HepG2 (cell line): ENCODE measurements around the gene MAML1. TPM values are rescaled to one million over a fixed set of nuclear protein-coding genes. Genes with fewer than 3 reads are reported as not detected.

Experiments used
- ARHGAP35 ChIP-seq: sonication (generic); formaldehyde crosslinking; IDR thresholded peaks from 2 replicates; pipeline ENCODE4 v1.9.0; 2022; ENCODE audit warnings: mild to moderate bottlenecking, inconsistent platforms, moderate library complexity, missing genetic modification reagents, borderline replicate concordance
- BORCS8-MEF2B ChIP-seq: sonication (generic); formaldehyde crosslinking; IDR thresholded peaks from 2 replicates; pipeline ENCODE4 v1.8.0; 2022; ENCODE audit warnings: mild to moderate bottlenecking, missing genetic modification reagents
- CCAR2 ChIP-seq: fragments of 200-400 bp; formaldehyde crosslinking; optimal IDR thresholded peaks from 2 replicates; pipeline ENCODE3; 2018; ENCODE audit warnings: low read depth, mild to moderate bottlenecking, low read length, moderate library complexity
- EEA1 ChIP-seq: sonication (generic); formaldehyde crosslinking; IDR thresholded peaks from 2 replicates; pipeline ENCODE4 v1.5.1; 2020; ENCODE audit warnings: mild to moderate bottlenecking, missing genetic modification reagents, borderline replicate concordance
- FOXJ3 ChIP-seq: sonication (generic); formaldehyde crosslinking; IDR thresholded peaks from 2 replicates; pipeline ENCODE4 v1.4.0; 2020; ENCODE audit warnings: missing genetic modification reagents, mild to moderate bottlenecking, borderline replicate concordance
- GABPB1 ChIP-seq: IDR thresholded peaks from 2 replicates; pipeline ENCODE4 v1.6.1; 2016; ENCODE audit warnings: mild to moderate bottlenecking, missing genetic modification reagents, moderate library complexity, missing compliant biosample characterization
- KAT7 ChIP-seq: IDR thresholded peaks from 2 replicates; pipeline ENCODE4 v1.6.1; 2018; ENCODE audit warnings: borderline replicate concordance, missing compliant biosample characterization
- MTA1 ChIP-seq: sonication (generic); formaldehyde crosslinking; IDR thresholded peaks from 2 replicates; pipeline ENCODE4 v1.4.0; 2020; ENCODE audit warnings: missing genetic modification reagents, mild to moderate bottlenecking, borderline replicate concordance
- NCOA1 ChIP-seq: sonication (generic); formaldehyde crosslinking; IDR thresholded peaks from 2 replicates; pipeline ENCODE4 v1.9.0; 2021; ENCODE audit warnings: missing genetic modification reagents
- ZFY ChIP-seq: sonication (generic); formaldehyde crosslinking; IDR thresholded peaks from 2 replicates; pipeline ENCODE4 v1.4.0; 2020; ENCODE audit warnings: missing genetic modification reagents
- ZKSCAN5 ChIP-seq: sonication (generic); formaldehyde crosslinking; IDR thresholded peaks from 2 replicates; pipeline ENCODE4 v1.5.1; 2020; ENCODE audit warnings: mild to moderate bottlenecking, missing genetic modification reagents
- ZNF263 ChIP-seq: sonication (generic); formaldehyde crosslinking; IDR thresholded peaks from 2 replicates; pipeline ENCODE4 v1.4.0; 2020; ENCODE audit warnings: missing genetic modification reagents
- ZNF510 ChIP-seq: sonication (generic); formaldehyde crosslinking; IDR thresholded peaks from 2 replicates; pipeline ENCODE4 v1.4.0; 2020; ENCODE audit warnings: low read depth, mild to moderate bottlenecking, missing genetic modification reagents
- ZNF547 ChIP-seq: sonication (generic); formaldehyde crosslinking; IDR thresholded peaks from 2 replicates; pipeline ENCODE4 v1.5.1; 2020; ENCODE audit warnings: mild to moderate bottlenecking, missing genetic modification reagents
- ZNF607 ChIP-seq: sonication (generic); formaldehyde crosslinking; IDR thresholded peaks from 2 replicates; pipeline ENCODE4 v1.5.1; 2020; ENCODE audit warnings: missing genetic modification reagents, mild to moderate bottlenecking, borderline replicate concordance
- ZNF615 ChIP-seq: sonication (generic); formaldehyde crosslinking; IDR thresholded peaks from 2 replicates; pipeline ENCODE4 v1.5.0; 2020; ENCODE audit warnings: mild to moderate bottlenecking, missing genetic modification reagents, borderline replicate concordance
- ZNF619 ChIP-seq: sonication (generic); formaldehyde crosslinking; IDR thresholded peaks from 2 replicates; pipeline ENCODE4 v1.4.0; 2020; ENCODE audit warnings: mild to moderate bottlenecking, missing genetic modification reagents
- ZNF674 ChIP-seq: sonication (generic); formaldehyde crosslinking; IDR thresholded peaks from 2 replicates; pipeline ENCODE4 v1.5.0; 2020; ENCODE audit warnings: low read depth, mild to moderate bottlenecking, missing genetic modification reagents
- polyA plus RNA-seq, 8 experiments: library from polyadenylated mRNA; depleted of rRNA in 3 of 8; stranded (reverse) in 7 of 8; unstranded in 1 of 8; fragments of >200 nt; fragmentation: Illumina TruSeq in 4 of 8; extraction: Trizol in 4 of 8; gene quantifications; 2 replicates each; pipeline versions ENCODE4 v1.2.1 to v1.2.3, GENCODE V29; 2011 to 2016; ENCODE audit warnings: low read depth in 4 of 8, missing spikeins in 1 of 8, mixed read lengths in 1 of 8; ENCODE audit not compliant: insufficient read depth in 1 of 8
- total RNA-seq, 5 experiments: library from RNA; depleted of rRNA; stranded (reverse); fragments of >200 nt; fragmentation: Illumina TruSeq; extraction: Trizol; gene quantifications; 2 replicates each; pipeline ENCODE4 v1.2.3, GENCODE V29; 2016; ENCODE audit warnings: low read depth in 1 of 5
- TF ChIP-seq, protein P1 (sequence below): sonication (generic); formaldehyde crosslinking; IDR thresholded peaks from 2 replicates; pipeline ENCODE4 v1.5.0; 2020; ENCODE audit warnings: mild to moderate bottlenecking, missing genetic modification reagents, moderate library complexity
- TF ChIP-seq, protein P2 (sequence below): sonication (generic); formaldehyde crosslinking; IDR thresholded peaks from 2 replicates; pipeline ENCODE4 v1.5.0; 2020; ENCODE audit warnings: mild to moderate bottlenecking, missing genetic modification reagents, borderline replicate concordance

Gene MAML1
- total and polyA plus RNA-seq, 2 of the 13 experiments (the other 11 are each of a cell fraction or from before 2014, with no cell fraction given), result 10.0 to 10.8 TPM

DNA sequence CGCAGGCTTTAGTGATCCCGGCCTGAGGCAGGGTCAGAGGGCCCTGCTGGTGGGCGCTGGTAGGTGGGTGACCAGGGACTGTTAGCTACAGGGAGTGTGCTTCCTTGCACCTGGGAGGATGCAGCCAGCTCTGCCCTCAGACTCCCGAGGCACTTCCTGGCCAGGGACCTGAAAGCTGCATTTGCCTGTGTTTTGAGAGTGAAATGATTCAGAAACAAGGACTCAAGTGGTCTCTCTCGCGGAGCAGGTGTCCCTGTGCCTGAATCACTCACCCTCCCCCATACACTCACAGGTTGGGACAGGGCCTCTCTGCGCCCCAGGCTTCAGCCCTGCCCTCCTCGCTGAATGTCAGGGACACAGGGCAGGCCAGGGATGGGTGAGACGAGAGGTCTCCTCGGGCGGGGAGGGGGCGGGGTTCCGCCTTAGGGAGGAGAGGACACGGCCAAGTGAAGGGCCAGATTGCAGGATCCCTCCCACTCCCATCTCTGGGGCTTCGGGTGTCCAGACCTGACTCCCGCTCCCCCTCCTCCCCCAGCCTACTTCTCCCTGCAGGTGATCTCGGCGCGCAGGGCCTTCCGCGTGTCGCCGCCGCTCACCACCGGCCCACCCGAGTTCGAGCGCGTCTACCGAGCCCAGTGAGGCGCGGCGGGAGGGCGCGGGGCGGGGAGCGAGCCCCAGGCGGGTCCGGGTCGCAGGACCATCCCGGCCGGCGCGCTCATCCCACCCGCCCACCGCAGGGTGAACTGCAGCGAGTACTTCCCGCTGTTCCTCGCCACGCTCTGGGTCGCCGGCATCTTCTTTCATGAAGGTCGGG lies 62.6 kb downstream of the MAML1 start (continued):
- TF ChIP-seq ZNF615 (CRISPR knock-in tag) (no peak), ZNF607 (CRISPR knock-in tag) (no peak), ZNF263 (CRISPR knock-in tag) (peak; percentile 84), ZNF619 (CRISPR knock-in tag) (no peak), ZKSCAN5 (CRISPR knock-in tag) (no peak), ARHGAP35 (CRISPR knock-in tag) (peak; percentile 52; the same call in 1 of the 2 replicates), CCAR2 (no peak), FOXJ3 (CRISPR knock-in tag) (no peak), ZNF547 (CRISPR knock-in tag) (no peak), EEA1 (CRISPR knock-in tag) (0 out of 2 replicates have a peak, but pooled peaks have one; percentile 19), ZNF674 (CRISPR knock-in tag) (0 out of 2 replicates have a peak, but pooled peaks have one; percentile 20), ZFY (peak; percentile 3; the same call in 1 of the 2 replicates), GABPB1 (CRISPR knock-in tag) (no peak), KAT7 (peak; percentile 1; the same call in 1 of the 2 replicates), MTA1 (CRISPR knock-in tag) (no peak), BORCS8-MEF2B (CRISPR knock-in tag) (0 out of 2 replicates have a peak, but pooled peaks have one; percentile 19), NCOA1 (CRISPR knock-in tag) (no peak), ZNF510 (CRISPR knock-in tag) (no peak)
- TF ChIP-seq, protein P1, sequence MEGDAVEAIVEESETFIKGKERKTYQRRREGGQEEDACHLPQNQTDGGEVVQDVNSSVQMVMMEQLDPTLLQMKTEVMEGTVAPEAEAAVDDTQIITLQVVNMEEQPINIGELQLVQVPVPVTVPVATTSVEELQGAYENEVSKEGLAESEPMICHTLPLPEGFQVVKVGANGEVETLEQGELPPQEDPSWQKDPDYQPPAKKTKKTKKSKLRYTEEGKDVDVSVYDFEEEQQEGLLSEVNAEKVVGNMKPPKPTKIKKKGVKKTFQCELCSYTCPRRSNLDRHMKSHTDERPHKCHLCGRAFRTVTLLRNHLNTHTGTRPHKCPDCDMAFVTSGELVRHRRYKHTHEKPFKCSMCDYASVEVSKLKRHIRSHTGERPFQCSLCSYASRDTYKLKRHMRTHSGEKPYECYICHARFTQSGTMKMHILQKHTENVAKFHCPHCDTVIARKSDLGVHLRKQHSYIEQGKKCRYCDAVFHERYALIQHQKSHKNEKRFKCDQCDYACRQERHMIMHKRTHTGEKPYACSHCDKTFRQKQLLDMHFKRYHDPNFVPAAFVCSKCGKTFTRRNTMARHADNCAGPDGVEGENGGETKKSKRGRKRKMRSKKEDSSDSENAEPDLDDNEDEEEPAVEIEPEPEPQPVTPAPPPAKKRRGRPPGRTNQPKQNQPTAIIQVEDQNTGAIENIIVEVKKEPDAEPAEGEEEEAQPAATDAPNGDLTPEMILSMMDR (CRISPR knock-in tag), result no peak
- TF ChIP-seq, protein P2, sequence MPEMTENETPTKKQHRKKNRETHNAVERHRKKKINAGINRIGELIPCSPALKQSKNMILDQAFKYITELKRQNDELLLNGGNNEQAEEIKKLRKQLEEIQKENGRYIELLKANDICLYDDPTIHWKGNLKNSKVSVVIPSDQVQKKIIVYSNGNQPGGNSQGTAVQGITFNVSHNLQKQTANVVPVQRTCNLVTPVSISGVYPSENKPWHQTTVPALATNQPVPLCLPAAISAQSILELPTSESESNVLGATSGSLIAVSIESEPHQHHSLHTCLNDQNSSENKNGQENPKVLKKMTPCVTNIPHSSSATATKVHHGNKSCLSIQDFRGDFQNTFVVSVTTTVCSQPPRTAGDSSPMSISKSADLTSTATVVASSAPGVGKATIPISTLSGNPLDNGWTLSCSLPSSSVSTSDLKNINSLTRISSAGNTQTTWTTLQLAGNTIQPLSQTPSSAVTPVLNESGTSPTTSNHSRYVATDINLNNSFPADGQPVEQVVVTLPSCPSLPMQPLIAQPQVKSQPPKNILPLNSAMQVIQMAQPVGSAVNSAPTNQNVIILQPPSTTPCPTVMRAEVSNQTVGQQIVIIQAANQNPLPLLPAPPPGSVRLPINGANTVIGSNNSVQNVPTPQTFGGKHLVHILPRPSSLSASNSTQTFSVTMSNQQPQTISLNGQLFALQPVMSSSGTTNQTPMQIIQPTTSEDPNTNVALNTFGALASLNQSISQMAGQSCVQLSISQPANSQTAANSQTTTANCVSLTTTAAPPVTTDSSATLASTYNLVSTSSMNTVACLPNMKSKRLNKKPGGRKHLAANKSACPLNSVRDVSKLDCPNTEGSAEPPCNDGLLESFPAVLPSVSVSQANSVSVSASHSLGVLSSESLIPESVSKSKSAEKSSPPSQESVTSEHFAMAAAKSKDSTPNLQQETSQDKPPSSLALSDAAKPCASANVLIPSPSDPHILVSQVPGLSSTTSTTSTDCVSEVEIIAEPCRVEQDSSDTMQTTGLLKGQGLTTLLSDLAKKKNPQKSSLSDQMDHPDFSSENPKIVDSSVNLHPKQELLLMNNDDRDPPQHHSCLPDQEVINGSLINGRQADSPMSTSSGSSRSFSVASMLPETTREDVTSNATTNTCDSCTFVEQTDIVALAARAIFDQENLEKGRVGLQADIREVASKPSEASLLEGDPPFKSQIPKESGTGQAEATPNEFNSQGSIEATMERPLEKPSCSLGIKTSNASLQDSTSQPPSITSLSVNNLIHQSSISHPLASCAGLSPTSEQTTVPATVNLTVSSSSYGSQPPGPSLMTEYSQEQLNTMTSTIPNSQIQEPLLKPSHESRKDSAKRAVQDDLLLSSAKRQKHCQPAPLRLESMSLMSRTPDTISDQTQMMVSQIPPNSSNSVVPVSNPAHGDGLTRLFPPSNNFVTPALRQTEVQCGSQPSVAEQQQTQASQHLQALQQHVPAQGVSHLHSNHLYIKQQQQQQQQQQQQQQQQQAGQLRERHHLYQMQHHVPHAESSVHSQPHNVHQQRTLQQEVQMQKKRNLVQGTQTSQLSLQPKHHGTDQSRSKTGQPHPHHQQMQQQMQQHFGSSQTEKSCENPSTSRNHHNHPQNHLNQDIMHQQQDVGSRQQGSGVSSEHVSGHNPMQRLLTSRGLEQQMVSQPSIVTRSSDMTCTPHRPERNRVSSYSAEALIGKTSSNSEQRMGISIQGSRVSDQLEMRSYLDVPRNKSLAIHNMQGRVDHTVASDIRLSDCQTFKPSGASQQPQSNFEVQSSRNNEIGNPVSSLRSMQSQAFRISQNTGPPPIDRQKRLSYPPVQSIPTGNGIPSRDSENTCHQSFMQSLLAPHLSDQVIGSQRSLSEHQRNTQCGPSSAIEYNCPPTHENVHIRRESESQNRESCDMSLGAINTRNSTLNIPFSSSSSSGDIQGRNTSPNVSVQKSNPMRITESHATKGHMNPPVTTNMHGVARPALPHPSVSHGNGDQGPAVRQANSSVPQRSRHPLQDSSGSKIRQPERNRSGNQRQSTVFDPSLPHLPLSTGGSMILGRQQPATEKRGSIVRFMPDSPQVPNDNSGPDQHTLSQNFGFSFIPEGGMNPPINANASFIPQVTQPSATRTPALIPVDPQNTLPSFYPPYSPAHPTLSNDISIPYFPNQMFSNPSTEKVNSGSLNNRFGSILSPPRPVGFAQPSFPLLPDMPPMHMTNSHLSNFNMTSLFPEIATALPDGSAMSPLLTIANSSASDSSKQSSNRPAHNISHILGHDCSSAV (CRISPR knock-in tag), result no peak
